ENCODE data around the gene SSH2.

SSH2 gene

GRCh38 chr17:29619251-29619650 lies 310.8 kb downstream of the SSH2 start:
- DNase-seq: no peak

GRCh38 chr17:29618272-29619065 lies 311.6 kb downstream of the SSH2 start:
- DNase-seq: no peak

- DNase-seq: peak; percentile 90
Observed at GRCh38 chr17:29617481-29618271, 312.4 kb downstream of the SSH2 start.

GRCh38 chr17:29617125-29617480 lies 312.9 kb downstream of the SSH2 start:
- peak; percentile 94 for DNase-seq

- no peak for DNase-seq
Observed at GRCh38 chr17:29616300-29617048, 313.6 kb downstream of the SSH2 start.

- peak; percentile 85 for DNase-seq
Observed at GRCh38 chr17:29615492-29616299, 314.3 kb downstream of the SSH2 start.

GRCh38 chr17:29615048-29615385 lies 315.0 kb downstream of the SSH2 start:
- DNase-seq: no peak

- no peak for DNase-seq
Observed at GRCh38 chr17:29614349-29615047, 315.5 kb downstream of the SSH2 start.

GRCh38 chr17:29613856-29614255 lies 316.2 kb downstream of the SSH2 start:
- DNase-seq: no peak

GRCh38 chr17:29613352-29613837 lies 316.6 kb downstream of the SSH2 start:
- DNase-seq: peak; percentile 96

GRCh38 chr17:29612404-29613280 lies 317.4 kb downstream of the SSH2 start:
- DNase-seq: no peak

- no peak for DNase-seq
Observed at GRCh38 chr17:29612094-29612403, 318.0 kb downstream of the SSH2 start.

- no peak for DNase-seq
Observed at GRCh38 chr17:29611351-29612093, 318.5 kb downstream of the SSH2 start.

- no peak for DNase-seq
Observed at GRCh38 chr17:29610395-29610794, 319.6 kb downstream of the SSH2 start.

GRCh38 chr17:29608986-29609385 lies 321.0 kb downstream of the SSH2 start:
- DNase-seq: no peak

- no peak for DNase-seq
Observed at GRCh38 chr17:29607557-29608195, 322.4 kb downstream of the SSH2 start.

GRCh38 chr17:29603109-29603674 lies 326.8 kb downstream of the SSH2 start:
- DNase-seq: no peak

GRCh38 chr17:29597361-29598172 lies 332.5 kb downstream of the SSH2 start:
- DNase-seq: no peak

GRCh38 chr17:29596811-29597210 lies 333.2 kb downstream of the SSH2 start:
- DNase-seq: no peak

All from stimulated activated CD4-positive, alpha-beta T cell treated with anti-CD3 and anti-CD28 coated beads, Interleukin-4, amount 100 ng/mL, for 1 hour (primary cell).